K562 (cell line): ENCODE measurements around the gene ING5. TPM values are rescaled to one million over a fixed set of nuclear protein-coding genes. Genes with fewer than 3 reads are reported as not detected.
A peak's percentile ranks its signal among the peaks of the same experiment; 100 is the strongest.

Source experiments
- CTBP1 ChIP-seq: fragments of 450-650 bp; IDR thresholded peaks from 2 replicates; pipeline ENCODE4 v1.6.1; 2016; ENCODE audit warnings: borderline replicate concordance
- ELF2 ChIP-seq: fragments of 250-450 bp; sonication (Bioruptor Pico); IDR thresholded peaks from 2 replicates; pipeline ENCODE4 v1.5.0; 2021; ENCODE audit warnings: mild to moderate bottlenecking
- MAFF ChIP-seq: IDR thresholded peaks from 2 replicates; pipeline ENCODE4 v1.6.1; 2012; ENCODE audit warnings: low read length, improper control_type of control experiment
- MBD1 ChIP-seq: fragments of 250-450 bp; sonication (Bioruptor Pico); IDR thresholded peaks from 2 replicates; pipeline ENCODE4 v1.8.0; 2022; ENCODE audit warnings: inconsistent platforms
- MCM3 ChIP-seq: fragments of 450-650 bp; IDR thresholded peaks from 2 replicates; pipeline ENCODE4 v1.6.1; 2016
- MTA2 ChIP-seq: fragments of 450-650 bp; IDR thresholded peaks from 2 replicates; pipeline ENCODE4 v1.6.1; 2016; ENCODE audit warnings: low read depth
- NELFE ChIP-seq: IDR thresholded peaks from 2 replicates; pipeline ENCODE4 v1.6.1; 2011; ENCODE audit warnings: mild to moderate bottlenecking; ENCODE audit not compliant: insufficient read depth, insufficient read length
- NR0B1 ChIP-seq: fragments of 450-650 bp; IDR thresholded peaks from one replicate; pipeline ENCODE4 v1.6.1; 2018; ENCODE audit warnings: mild to moderate bottlenecking, moderate library complexity; ENCODE audit not compliant: partially characterized antibody
- PCBP1 ChIP-seq: fragments of 200-400 bp; formaldehyde crosslinking; IDR thresholded peaks from 2 replicates; pipeline ENCODE4 v1.6.1; 2018; ENCODE audit warnings: mild to moderate bottlenecking, low read depth, low read length; ENCODE audit not compliant: poor library complexity, severe bottlenecking
- PPARD ChIP-seq: fragments of 250-450 bp; sonication (Bioruptor Pico); IDR thresholded peaks from 2 replicates; pipeline ENCODE4 v1.8.0; 2022; ENCODE audit warnings: inconsistent platforms, mild to moderate bottlenecking, moderate library complexity
- RNF219 ChIP-seq: fragments of 250-450 bp; sonication (Bioruptor Pico); IDR thresholded peaks from 2 replicates; pipeline ENCODE4 v1.5.0; 2022; ENCODE audit warnings: mild to moderate bottlenecking
- RUNX1 ChIP-seq: sonication (generic); IDR thresholded peaks from 2 replicates; pipeline ENCODE4 v1.6.1; 2016; ENCODE audit warnings: antibody characterized with exemption, low read depth
- TOE1 ChIP-seq, 2 experiments: fragments of 450-650 bp in 1 of 2; sonication (generic) in 1 of 2; formaldehyde crosslinking in 1 of 2; IDR thresholded peaks; 2 replicates each; pipeline versions ENCODE4 v1.7.1 to v1.8.0; 2016 to 2022; ENCODE audit warnings: borderline replicate concordance in 2 of 2, mild to moderate bottlenecking in 2 of 2, antibody characterized with exemption in 1 of 2, inconsistent platforms in 1 of 2, low read depth in 1 of 2, missing genetic modification reagents in 1 of 2, moderate library complexity in 1 of 2
- ZBTB7A ChIP-seq: IDR thresholded peaks from 2 replicates; pipeline ENCODE4 v1.6.1; 2011; ENCODE audit warnings: low read depth, mild to moderate bottlenecking, low read length, moderate library complexity, borderline replicate concordance; ENCODE audit not compliant: control insufficient read depth
- polyA plus RNA-seq, 8 experiments: library from polyadenylated mRNA; depleted of rRNA in 4 of 8; stranded (reverse) in 5 of 8; unstranded in 3 of 8; fragments of >200 nt; fragmentation: Nextera tagmentation in 2 of 8; fragmentation: Illumina TruSeq in 1 of 8; extraction: Ambion mirVana in 2 of 8; extraction: Trizol in 1 of 8; gene quantifications; 2 replicates each; pipeline versions ENCODE4 v1.2.1 to v1.2.3, GENCODE V29; 2011 to 2014; ENCODE audit warnings: inconsistent platforms in 1 of 8, missing spikeins in 1 of 8
- total RNA-seq, 7 experiments: library from RNA; depleted of rRNA in 6 of 7; stranded (reverse); fragments of >200 nt in 6 of 7; fragmentation: Illumina TruSeq in 2 of 7; extraction: Trizol in 2 of 7; gene quantifications; 2 replicates each; pipeline versions ENCODE4 v1.2.1 to v1.2.3, GENCODE V29; 2011 to 2021; ENCODE audit warnings: low replicate concordance in 1 of 7
- TF ChIP-seq, protein P1 (sequence below): fragments of 250-450 bp; sonication (Bioruptor Pico); IDR thresholded peaks from 2 replicates; pipeline ENCODE4 v1.4.0; 2020; ENCODE audit warnings: borderline replicate concordance
- TF ChIP-seq, protein P2 (sequence below): fragments of 250-450 bp; sonication (Bioruptor Pico); IDR thresholded peaks from 2 replicates; pipeline ENCODE4 v1.5.0; 2021; ENCODE audit warnings: mild to moderate bottlenecking, moderate library complexity

The ING5 gene
- total and polyA plus RNA-seq, 9 of the 15 experiments (the other 6 are each of a cell fraction or from before 2014, with no cell fraction given) = 10.4 to 53.3 (median 27.9) TPM

DNA sequence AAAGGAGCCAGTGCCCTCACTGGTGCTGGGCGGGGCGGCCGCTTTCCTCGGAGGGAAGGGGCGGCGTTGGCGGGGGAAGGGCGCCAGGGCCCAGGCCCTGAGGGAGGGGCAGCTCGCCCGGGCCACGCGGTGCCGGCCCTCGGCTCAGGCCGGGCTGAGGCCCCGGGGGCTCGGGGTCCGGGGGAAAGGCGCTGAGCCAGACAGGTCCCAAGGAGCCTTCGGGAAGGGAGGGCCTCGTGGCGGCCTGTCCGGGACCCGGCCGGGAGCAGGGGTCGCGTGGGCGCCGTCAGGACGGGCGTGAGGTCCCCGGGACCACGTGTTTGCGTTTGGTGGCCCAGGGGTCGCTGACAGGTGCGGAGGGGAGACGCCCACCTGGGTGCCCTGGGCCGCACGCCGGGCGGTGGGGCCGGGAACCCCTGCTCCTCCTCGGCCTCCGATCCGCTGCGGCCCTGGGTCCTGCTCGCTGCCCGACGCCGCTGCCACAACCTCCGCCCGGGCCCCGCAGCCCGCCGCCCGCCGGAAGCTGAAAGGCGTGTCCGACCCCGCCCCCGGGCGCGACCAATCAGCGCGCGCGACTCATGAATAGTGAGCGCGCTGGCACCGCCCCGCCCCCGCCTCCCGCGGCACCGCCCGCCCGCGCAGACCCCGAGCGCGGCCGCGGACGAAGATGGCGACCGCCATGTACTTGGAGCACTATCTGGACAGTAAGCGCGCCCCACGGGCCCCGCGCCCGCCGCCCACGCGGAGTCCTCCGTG is at the start of gene ING5 (continued):
- no peak for TF ChIP-seq NELFE
- TF ChIP-seq PCBP1 = peak; percentile 69
- no peak for TF ChIP-seq MAFF
- TF ChIP-seq RNF219 = no peak
- no peak for TF ChIP-seq MTA2
- TF ChIP-seq, protein P1, sequence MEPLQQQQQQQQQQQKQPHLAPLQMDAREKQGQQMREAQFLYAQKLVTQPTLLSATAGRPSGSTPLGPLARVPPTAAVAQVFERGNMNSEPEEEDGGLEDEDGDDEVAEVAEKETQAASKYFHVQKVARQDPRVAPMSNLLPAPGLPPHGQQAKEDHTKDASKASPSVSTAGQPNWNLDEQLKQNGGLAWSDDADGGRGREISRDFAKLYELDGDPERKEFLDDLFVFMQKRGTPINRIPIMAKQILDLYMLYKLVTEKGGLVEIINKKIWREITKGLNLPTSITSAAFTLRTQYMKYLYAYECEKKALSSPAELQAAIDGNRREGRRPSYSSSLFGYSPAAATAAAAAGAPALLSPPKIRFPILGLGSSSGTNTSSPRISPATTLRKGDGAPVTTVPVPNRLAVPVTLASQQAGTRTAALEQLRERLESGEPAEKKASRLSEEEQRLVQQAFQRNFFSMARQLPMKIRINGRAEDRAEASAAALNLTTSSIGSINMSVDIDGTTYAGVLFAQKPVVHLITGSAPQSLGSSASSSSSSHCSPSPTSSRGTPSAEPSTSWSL (CRISPR knock-in tag) = no peak
- TF ChIP-seq CTBP1 = peak; percentile 36; the same call in 1 of the 2 replicates
- TF ChIP-seq MBD1 = no peak
- TF ChIP-seq, protein P2, sequence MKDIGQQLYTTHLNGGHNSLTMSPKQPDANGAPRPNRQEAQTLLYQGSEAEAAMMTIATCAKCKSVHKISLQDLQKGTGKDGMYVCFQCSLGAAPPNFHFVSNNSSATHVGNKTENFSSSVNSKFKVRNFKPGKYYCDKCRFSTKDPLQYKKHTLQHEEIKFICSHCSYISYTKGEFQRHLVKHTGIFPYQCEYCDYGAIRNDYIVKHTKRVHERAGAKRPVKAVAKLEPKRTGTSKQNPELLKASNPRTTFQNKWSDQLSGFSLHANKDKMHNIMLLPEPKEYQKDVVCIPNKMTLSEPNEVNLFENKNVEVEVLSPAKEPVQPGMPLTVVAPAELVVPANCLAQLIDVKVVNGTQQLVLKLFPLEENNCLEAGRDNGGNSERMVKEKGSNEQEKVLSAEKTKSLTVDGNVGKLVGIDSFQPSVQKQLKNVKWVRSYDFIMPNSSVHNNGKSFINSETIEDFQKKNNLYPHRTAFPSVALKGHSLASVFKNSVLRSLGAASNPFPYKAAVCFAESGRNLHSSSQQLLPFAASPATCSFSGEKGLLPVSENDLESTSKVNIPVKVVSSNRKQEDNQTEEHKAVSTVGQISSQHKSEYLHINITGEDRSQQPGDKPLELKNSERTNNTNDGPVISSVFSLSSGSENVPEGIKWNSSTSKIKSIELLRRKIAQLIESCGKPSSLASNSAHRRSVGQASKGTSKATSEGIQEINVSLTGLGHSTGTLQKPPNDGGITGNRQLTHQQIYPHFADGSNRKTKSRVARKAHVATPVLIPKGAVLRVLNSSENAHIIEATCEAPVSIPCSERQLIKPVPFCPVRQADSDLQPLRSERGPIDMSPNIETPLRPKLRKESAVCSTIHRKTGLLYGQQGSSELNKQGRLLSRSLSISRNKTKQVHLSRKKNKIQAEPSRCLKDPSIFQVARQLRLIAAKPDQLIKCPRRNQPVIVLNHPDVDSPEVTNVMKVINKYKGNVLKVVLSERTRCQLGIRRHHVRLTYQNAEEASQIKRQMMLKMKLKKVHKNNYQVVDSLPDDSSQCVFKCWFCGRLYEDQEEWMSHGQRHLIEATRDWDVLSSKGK = no peak
- no peak for TF ChIP-seq RUNX1
- TF ChIP-seq ZBTB7A = peak; percentile 75
- TF ChIP-seq MCM3 = no peak
- TF ChIP-seq PPARD (CRISPR knock-in tag) = no peak
- no peak for TF ChIP-seq NR0B1
- no peak for TF ChIP-seq TOE1 (IDR thresholded peaks at IDR 0.05; ENCODE audit: borderline replicate concordance)
- TF ChIP-seq TOE1 (CRISPR knock-in tag; IDR thresholded peaks at IDR 0.05; ENCODE audit: borderline replicate concordance, low read depth) = no peak
- 0 out of 2 replicates have a peak, but pooled peaks have one; percentile 54 for TF ChIP-seq ELF2 (CRISPR knock-in tag)
